Epithelial cell of proximal tubule (primary cell): Measurements from ENCODE around the gene MLIP. TPM values are rescaled to one million over a fixed set of nuclear protein-coding genes. Genes with fewer than 3 reads are reported as not detected.
A peak's percentile ranks its signal among the peaks of the same experiment; 100 is the strongest.

Source experiments
- DNase-seq: peaks from one replicate; pipeline ENCODE4 v3.0.0-alpha.2; 2011; ENCODE audit warnings: low read depth
- H3K4me3 ChIP-seq: 2 replicates; pipeline ENCODE4 v1.5.1; 2011; ENCODE audit warnings: low read depth, mild to moderate bottlenecking, low read length
- total RNA-seq: library from RNA; depleted of rRNA; stranded (reverse); fragments of >200 nt; gene quantifications from 2 replicates; pipeline ENCODE4 v1.2.3, GENCODE V29; 2015
- TF ChIP-seq, protein P1 (sequence below): conservative IDR thresholded peaks from 2 replicates; pipeline ENCODE4 v1.5.1; 2012; ENCODE audit warnings: low read depth, mild to moderate bottlenecking, low read length

MLIP gene
- total RNA-seq, 1 donor from 2014 or later: not detected

DNA sequence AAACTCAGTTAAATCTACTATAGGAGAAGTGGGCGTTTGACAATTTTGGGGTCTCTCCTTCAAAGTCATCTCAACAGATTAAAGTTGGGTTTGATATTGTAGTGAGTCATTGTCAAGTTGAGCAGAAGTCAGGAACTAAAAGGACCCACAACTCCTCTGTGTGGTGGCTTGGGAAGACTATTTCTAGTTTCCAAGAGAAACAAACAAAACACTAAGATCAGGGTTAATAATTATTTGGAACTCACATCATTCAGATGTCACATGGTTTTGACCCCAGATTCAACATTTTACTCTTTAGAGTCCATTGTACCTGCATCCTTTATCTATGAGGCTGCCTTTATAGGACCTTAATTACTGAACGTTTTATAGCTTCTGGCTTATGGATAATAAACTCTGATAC is 151.7 kb downstream of the MLIP start:
- TF ChIP-seq, protein P1, sequence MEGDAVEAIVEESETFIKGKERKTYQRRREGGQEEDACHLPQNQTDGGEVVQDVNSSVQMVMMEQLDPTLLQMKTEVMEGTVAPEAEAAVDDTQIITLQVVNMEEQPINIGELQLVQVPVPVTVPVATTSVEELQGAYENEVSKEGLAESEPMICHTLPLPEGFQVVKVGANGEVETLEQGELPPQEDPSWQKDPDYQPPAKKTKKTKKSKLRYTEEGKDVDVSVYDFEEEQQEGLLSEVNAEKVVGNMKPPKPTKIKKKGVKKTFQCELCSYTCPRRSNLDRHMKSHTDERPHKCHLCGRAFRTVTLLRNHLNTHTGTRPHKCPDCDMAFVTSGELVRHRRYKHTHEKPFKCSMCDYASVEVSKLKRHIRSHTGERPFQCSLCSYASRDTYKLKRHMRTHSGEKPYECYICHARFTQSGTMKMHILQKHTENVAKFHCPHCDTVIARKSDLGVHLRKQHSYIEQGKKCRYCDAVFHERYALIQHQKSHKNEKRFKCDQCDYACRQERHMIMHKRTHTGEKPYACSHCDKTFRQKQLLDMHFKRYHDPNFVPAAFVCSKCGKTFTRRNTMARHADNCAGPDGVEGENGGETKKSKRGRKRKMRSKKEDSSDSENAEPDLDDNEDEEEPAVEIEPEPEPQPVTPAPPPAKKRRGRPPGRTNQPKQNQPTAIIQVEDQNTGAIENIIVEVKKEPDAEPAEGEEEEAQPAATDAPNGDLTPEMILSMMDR: no peak
- no peak overlapping the region for H3K4me3 ChIP-seq
- peak; percentile 74 for DNase-seq

DNA sequence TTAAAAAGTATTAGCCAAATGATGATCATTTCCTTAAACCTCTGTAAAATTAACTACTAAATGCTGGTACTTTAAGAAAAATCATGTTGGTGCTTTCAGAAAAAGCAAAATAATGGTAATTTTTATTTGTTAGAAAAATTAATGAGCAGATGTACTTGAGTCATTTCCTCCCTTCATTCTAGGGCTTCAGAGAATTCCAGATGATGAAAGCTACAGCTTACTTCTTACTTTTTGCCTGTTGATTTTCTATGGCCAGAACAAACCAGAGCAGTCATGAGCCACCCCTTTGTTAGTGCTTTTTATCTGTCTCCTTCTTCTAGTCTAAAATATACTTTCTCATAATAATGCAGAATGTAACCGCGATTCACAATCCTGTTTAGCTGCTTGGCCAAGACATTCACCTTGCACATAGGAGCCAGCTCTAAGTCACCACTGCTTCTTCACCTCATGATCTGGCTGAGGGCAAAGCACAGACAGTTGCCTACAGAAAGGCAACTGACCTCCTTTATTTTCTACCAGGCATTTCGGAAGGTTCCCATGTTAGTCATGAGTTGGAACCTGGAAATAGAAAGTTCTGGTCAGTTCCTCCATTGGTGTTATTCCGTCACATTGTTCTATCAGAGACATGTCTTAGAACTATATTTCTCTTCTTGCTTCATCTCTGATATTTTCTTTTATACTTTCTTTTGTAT is 153.5 kb downstream of the MLIP start:
- H3K4me3 ChIP-seq: no peak overlapping the region
- no peak for DNase-seq
- TF ChIP-seq, protein P1: no peak

DNA sequence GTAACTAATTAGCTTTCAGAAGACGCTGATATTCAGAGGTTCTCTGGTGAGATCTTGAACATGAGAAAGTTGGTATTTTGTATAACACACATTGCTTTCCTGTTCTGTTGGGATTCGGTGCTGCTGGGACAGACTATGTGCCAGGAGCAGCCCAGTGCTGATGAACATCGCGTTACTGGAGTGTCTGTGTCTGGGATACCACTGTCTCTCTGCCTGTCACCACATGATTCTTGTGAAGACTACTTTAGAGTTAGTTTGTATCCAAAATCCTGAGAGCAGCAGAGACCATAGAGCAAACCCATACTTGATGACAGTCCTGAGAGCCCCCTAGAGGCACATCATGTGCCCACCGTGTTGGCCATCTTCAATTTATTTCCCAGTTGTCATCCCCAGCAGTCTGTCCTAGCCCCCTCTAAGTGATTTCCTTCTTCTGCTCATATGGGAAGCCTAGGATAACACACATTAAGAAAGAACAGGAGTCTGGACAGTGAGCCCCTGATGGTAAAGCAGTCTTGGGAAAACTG is 155.2 kb downstream of the MLIP start:
- no peak overlapping the region for H3K4me3 ChIP-seq
- TF ChIP-seq, protein P1: peak; percentile 26
- DNase-seq: no peak

DNA sequence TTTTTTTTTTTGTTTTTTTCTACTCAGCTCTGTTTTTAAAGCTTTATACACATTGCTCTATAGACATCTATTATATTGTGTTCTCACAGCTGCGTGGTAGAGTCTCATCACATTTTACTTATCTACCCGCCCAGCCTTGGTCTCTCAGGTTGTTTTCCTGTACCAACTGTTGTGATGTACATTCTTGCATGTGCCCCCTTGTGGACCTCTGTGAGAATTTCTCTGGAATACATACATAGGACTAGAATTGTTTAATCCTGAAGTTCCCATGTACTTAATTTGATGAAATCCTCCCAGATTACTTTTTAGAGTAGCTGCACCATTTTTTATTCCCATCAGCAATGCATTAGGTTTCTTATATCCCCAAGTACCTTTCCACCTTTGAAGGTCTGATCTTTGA is 156.6 kb downstream of the MLIP start:
- DNase-seq: no peak
- H3K4me3 ChIP-seq: no peak overlapping the region
- TF ChIP-seq, protein P1: peak; percentile 67

DNA sequence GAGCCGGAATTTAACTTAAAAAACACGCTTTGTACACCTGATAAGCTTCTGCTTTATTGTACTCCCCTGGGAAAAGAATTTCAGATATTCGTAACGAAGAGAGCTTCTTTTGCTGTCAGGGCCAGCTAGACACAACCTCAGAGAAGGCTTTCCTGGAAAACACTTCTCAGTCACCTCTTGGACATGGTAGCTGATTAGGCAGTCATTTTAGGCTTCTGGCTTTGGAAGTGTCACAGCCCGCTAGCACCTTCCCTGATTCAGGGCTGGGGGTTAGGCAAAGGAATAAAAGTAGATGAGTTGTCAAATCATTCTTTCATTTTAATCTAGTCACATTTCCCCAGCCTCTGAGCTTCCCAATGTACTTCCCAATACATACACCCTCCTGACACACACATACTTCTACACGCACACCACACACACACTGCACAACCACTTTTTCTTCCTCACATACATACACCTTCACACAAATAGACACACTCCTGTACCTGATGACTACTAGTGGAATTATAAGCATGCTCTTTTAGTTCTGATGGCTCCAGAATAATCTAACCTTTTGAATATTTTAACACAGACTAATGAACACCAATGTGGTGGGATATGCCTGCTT is 162.1 kb downstream of the MLIP start:
- TF ChIP-seq, protein P1: no peak
- no peak overlapping the region for H3K4me3 ChIP-seq
- no peak for DNase-seq

DNA sequence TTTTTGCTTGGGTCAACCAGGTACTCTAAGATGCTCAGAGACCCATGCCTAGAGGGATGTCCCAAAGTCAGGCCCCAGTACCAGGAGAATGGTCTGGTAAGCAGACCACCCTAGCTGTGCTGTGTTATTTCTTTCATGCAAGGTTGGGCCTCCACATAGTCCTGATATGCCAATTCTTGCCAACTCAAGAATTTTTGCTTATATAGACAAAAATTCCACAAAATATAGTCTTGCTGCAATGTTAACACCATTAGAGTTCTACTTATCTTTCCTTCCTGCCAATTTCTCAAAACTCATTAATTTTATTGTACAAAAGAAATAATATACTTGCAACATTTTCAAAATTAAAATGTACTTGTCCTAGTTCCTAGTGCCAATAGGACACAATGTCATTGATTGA is 163.1 kb downstream of the MLIP start:
- H3K4me3 ChIP-seq: no peak overlapping the region
- TF ChIP-seq, protein P1: no peak
- DNase-seq: no peak

DNA sequence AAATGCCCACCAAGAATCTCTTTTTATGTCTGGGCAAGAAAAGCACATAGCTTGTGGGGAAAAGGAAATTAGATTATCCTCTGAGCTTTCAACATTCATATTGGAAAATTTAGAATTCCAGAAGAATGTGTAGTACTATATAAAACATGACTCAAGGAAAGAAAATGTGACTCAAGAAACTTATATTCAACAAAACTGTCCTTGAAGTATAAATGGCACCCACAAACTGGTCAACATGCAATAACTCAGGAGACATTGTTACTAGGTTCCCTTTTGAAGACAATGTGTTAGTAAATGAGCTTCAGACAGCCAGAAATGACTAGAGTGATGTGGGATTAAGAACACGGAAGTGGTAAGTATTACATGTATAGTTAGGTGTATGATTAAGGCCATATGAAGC is 170.9 kb downstream of the MLIP start:
- no peak for DNase-seq
- H3K4me3 ChIP-seq: no peak overlapping the region
- TF ChIP-seq, protein P1: no peak
